HL-60 (cell line): ENCODE measurements around the gene ERO1A.

Source experiments
- DNase-seq, 2 experiments: peaks; one replicate each; pipeline ENCODE4 v3.0.0-alpha.2; 2010 to 2020; ENCODE audit warnings: low read depth in 1 of 2, low spot score in 1 of 2
- H3K27ac ChIP-seq: fragments of 250-450 bp; sonication (Bioruptor Pico); replicated peaks from 2 replicates; pipeline ENCODE4 v1.5.1; 2020; ENCODE audit warnings: mild to moderate bottlenecking, moderate library complexity
- H3K27me3 ChIP-seq: fragments of 250-450 bp; sonication (Bioruptor Pico); 2 replicates; pipeline ENCODE4 v1.5.1; 2021; ENCODE audit warnings: mild to moderate bottlenecking, moderate library complexity; ENCODE audit not compliant: insufficient read depth, poor library complexity, severe bottlenecking
- H3K4me3 ChIP-seq: replicated peaks from 2 replicates; pipeline ENCODE4 v1.5.1; 2011; ENCODE audit warnings: mild to moderate bottlenecking, control low read depth, low read length; ENCODE audit not compliant: insufficient read depth
- GABPA ChIP-seq: IDR thresholded peaks from 2 replicates; pipeline ENCODE4 v1.6.1; 2012; ENCODE audit warnings: low read depth
- POLR2AphosphoS5 ChIP-seq: IDR thresholded peaks from 2 replicates; pipeline ENCODE4 v1.6.1; 2012; ENCODE audit warnings: low read depth
- SPI1 ChIP-seq: IDR thresholded peaks from 2 replicates; pipeline ENCODE4 v1.6.1; 2012; ENCODE audit warnings: low read depth, mild to moderate bottlenecking, borderline replicate concordance
- TF ChIP-seq, protein P1 (sequence below): IDR thresholded peaks from 2 replicates; pipeline ENCODE4 v1.6.1; 2012; ENCODE audit warnings: low read depth; ENCODE audit not compliant: insufficient replicate concordance
- TF ChIP-seq, protein P2 (sequence below): IDR thresholded peaks from one replicate; pipeline ENCODE4 v1.5.1; 2011; ENCODE audit warnings: low read length, control low read depth, inconsistent platforms; ENCODE audit not compliant: insufficient read depth

The ERO1A gene

GRCh38 chr14:52723514-52724359 lies 28.4 kb upstream of the ERO1A start:
- Histone ChIP-seq H3K27me3 (no peaks in the 10 kb centered on the region), H3K4me3 (no peak overlapping the region), H3K27ac (no peak overlapping the region)
- no peak for DNase-seq
- no peak for TF ChIP-seq POLR2AphosphoS5
- TF ChIP-seq, protein P1, sequence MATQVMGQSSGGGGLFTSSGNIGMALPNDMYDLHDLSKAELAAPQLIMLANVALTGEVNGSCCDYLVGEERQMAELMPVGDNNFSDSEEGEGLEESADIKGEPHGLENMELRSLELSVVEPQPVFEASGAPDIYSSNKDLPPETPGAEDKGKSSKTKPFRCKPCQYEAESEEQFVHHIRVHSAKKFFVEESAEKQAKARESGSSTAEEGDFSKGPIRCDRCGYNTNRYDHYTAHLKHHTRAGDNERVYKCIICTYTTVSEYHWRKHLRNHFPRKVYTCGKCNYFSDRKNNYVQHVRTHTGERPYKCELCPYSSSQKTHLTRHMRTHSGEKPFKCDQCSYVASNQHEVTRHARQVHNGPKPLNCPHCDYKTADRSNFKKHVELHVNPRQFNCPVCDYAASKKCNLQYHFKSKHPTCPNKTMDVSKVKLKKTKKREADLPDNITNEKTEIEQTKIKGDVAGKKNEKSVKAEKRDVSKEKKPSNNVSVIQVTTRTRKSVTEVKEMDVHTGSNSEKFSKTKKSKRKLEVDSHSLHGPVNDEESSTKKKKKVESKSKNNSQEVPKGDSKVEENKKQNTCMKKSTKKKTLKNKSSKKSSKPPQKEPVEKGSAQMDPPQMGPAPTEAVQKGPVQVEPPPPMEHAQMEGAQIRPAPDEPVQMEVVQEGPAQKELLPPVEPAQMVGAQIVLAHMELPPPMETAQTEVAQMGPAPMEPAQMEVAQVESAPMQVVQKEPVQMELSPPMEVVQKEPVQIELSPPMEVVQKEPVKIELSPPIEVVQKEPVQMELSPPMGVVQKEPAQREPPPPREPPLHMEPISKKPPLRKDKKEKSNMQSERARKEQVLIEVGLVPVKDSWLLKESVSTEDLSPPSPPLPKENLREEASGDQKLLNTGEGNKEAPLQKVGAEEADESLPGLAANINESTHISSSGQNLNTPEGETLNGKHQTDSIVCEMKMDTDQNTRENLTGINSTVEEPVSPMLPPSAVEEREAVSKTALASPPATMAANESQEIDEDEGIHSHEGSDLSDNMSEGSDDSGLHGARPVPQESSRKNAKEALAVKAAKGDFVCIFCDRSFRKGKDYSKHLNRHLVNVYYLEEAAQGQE, result no peak
- TF ChIP-seq, protein P2, sequence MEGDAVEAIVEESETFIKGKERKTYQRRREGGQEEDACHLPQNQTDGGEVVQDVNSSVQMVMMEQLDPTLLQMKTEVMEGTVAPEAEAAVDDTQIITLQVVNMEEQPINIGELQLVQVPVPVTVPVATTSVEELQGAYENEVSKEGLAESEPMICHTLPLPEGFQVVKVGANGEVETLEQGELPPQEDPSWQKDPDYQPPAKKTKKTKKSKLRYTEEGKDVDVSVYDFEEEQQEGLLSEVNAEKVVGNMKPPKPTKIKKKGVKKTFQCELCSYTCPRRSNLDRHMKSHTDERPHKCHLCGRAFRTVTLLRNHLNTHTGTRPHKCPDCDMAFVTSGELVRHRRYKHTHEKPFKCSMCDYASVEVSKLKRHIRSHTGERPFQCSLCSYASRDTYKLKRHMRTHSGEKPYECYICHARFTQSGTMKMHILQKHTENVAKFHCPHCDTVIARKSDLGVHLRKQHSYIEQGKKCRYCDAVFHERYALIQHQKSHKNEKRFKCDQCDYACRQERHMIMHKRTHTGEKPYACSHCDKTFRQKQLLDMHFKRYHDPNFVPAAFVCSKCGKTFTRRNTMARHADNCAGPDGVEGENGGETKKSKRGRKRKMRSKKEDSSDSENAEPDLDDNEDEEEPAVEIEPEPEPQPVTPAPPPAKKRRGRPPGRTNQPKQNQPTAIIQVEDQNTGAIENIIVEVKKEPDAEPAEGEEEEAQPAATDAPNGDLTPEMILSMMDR, result no peak

- DNase-seq, result no peak
- no peaks in the 10 kb centered on the region for H3K27me3 ChIP-seq
- TF ChIP-seq POLR2AphosphoS5 (no peak), SPI1 (no peak), GABPA (no peak)
- TF ChIP-seq, protein P1, result no peak
- TF ChIP-seq, protein P2, result no peak
- no peak overlapping the region for H3K4me3 ChIP-seq
- H3K27ac ChIP-seq, result no peak overlapping the region
Measured at GRCh38 chr14:52716155-52716554, 20.8 kb upstream of the ERO1A start.

GRCh38 chr14:52711666-52712065 lies 16.3 kb upstream of the ERO1A start:
- no peak overlapping the region for H3K27ac ChIP-seq
- no peak for DNase-seq
- TF ChIP-seq POLR2AphosphoS5, result no peak
- TF ChIP-seq GABPA, result no peak
- TF ChIP-seq SPI1, result no peak
- TF ChIP-seq, protein P2, result no peak
- TF ChIP-seq, protein P1, result no peak
- no peaks in the 10 kb centered on the region for H3K27me3 ChIP-seq
- H3K4me3 ChIP-seq, result no peak overlapping the region
